ENCODE measurements around the gene TJP1. TPM values are rescaled to one million over a fixed set of nuclear protein-coding genes. Genes with fewer than 3 reads are reported as not detected.
"Not testable (repeated sequence)": the region's sequence is repeated elsewhere in the genome, so short reads cannot be mapped to it uniquely, and the experiment has no call there.

The TJP1 gene
- total and polyA plus RNA-seq, 2 donors (not counting 1 experiment from before 2014, with no cell fraction given): 0.10 TPM; not detected in 1

DNA sequence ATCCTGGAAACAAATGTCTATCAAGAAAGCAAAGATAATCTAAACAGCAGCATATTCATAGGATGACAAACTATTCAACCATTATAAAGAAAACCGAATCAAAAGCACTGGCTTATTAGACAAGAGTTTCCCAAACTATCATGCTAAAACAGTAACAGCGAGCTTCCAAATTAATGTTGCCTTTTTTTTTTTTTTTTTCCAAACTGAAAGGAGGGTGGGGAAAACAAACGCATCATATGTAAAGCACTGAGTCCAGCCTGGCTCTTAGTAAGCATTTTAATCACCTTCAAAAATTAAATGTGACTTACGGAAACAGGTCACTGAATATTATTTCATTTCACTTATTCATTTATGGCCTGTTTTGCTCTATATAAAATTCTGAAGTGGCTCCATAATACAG, 2.3 kb downstream of the TJP1 start:
- POLR2A ChIA-PET: no interaction called here
- no peaks in the 10 kb centered on the region for H3K79me2 ChIP-seq (ENCODE audit: control insufficient read depth, insufficient read depth, low read length)

DNA sequence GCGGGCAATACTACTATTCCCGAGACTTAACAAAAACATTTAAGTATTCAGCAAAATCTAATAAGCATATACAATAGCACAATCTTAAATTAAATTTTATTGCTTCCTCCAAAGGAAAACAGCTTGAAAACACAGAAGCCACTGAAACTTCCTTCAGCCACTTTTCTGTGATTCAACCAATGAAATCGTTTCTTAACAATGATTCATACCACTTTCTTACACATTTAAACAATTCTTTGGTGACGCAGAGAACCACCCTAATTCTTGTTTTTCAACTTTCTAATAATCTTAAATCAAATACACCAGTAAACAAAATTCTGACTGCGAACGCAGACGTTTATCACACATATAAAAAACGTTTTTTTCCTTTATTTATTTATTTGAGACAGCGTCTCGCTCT, 4.1 kb downstream of the TJP1 start:
- no peak overlapping the region for H3K27ac Mint-ChIP-seq
- intact Hi-C loops (cut with micrococcal nuclease): no loop called here
- Histone ChIP-seq H3K27me3 (replicated peaks in 1 of 4; ENCODE audit: control extremely low read depth in 1 of 4, control insufficient read depth in 3 of 4, insufficient read depth in 4 of 4, low read length in 3 of 4) (peaks cover 0 to 44% (median 30%) of the 10 kb centered on the region in 4 experiments), H4K20me1 (ENCODE audit: control insufficient read depth, insufficient read depth, low read length, poor library complexity, severe bottlenecking) (no peaks in the 10 kb centered on the region), H3K36me3 (replicated peaks in 1 of 2; ENCODE audit: control extremely low read depth in 1 of 2, control insufficient read depth in 1 of 2, extremely low read depth in 1 of 2, insufficient read depth in 2 of 2, low read length in 1 of 2) (no peaks in the 10 kb centered on the region), H3K4me2 (replicated peaks; ENCODE audit: low read depth, low read length, poor library complexity, severe bottlenecking) (no peak overlapping the region), H3K27ac (ENCODE audit: low read length in 2 of 2) (no peak overlapping the region), H3K79me2 (ENCODE audit: control insufficient read depth, insufficient read depth, low read length) (no peaks in the 10 kb centered on the region), H2AFZ (ENCODE audit: insufficient read depth, low read depth, low read length, poor library complexity, severe bottlenecking) (no peak overlapping the region), H3K4me1 (ENCODE audit: control insufficient read depth in 2 of 2, insufficient read depth in 2 of 2, low read length in 2 of 2) (peaks cover 12 to 15% of the 10 kb centered on the region in 2 donors), H3K4me3 (ENCODE audit: control extremely low read depth in 1 of 5, extremely low read depth in 1 of 5, insufficient read depth in 1 of 5, low read depth in 2 of 5, low read length in 4 of 5) (no peak overlapping the region), H3K9me3 (ENCODE audit: control extremely low read depth in 1 of 3, control insufficient read depth in 2 of 3, insufficient read depth in 1 of 3, low read length in 2 of 3) (peaks cover 0 to 21% (median 1%) of the 10 kb centered on the region in 3 donors), H3K9ac (ENCODE audit: low read length) (no peak overlapping the region)
- no peak for ATAC-seq (ENCODE audit: low read depth)
- H3K4me1 Mint-ChIP-seq: peaks cover 7% of the 10 kb centered on the region
- ChIA-PET POLR2A (no interaction called here), CTCF (no interaction called here)
- peaks cover 4% of the 10 kb centered on the region for H3K9me3 Mint-ChIP-seq (ENCODE audit: insufficient read depth)
- TF ChIP-seq EZH2 (IDR thresholded peaks at IDR 0.05; ENCODE audit: borderline replicate concordance, insufficient read depth, low read depth, low read length, poor library complexity, severe bottlenecking) (no peak), CTCF (IDR thresholded peaks at IDR 0.05) (no peak)
- no peak for DNase-seq
- whole genome bisulfite sequencing (ENCODE audit: insufficient coverage): 88% methylated on average over 6 of the region's 10 CpGs
- H3K27me3 Mint-ChIP-seq: peaks cover 66% of the 10 kb centered on the region
- H3K4me3 Mint-ChIP-seq: no peak overlapping the region

More for the DNA sequence above, 2.3 kb downstream of the TJP1 start:
- H3K9me3 Mint-ChIP-seq (ENCODE audit: insufficient read depth): peaks cover 5% of the 10 kb centered on the region
- Histone ChIP-seq H3K4me1 (ENCODE audit: control insufficient read depth in 2 of 2, insufficient read depth in 2 of 2, low read length in 2 of 2) (peaks cover 12 to 16% of the 10 kb centered on the region in 2 donors), H4K20me1 (ENCODE audit: control insufficient read depth, insufficient read depth, low read length, poor library complexity, severe bottlenecking) (no peaks in the 10 kb centered on the region), H3K27me3 (replicated peaks in 1 of 4; ENCODE audit: control extremely low read depth in 1 of 4, control insufficient read depth in 3 of 4, insufficient read depth in 4 of 4, low read length in 3 of 4) (peaks cover 0 to 39% (median 35%) of the 10 kb centered on the region in 4 experiments), H3K36me3 (replicated peaks in 1 of 2; ENCODE audit: control extremely low read depth in 1 of 2, control insufficient read depth in 1 of 2, extremely low read depth in 1 of 2, insufficient read depth in 2 of 2, low read length in 1 of 2) (no peaks in the 10 kb centered on the region), H3K4me3 (ENCODE audit: control extremely low read depth in 1 of 5, extremely low read depth in 1 of 5, insufficient read depth in 1 of 5, low read depth in 2 of 5, low read length in 4 of 5) (no peak overlapping the region), H3K27ac (ENCODE audit: low read length in 2 of 2) (no peak overlapping the region), H3K4me2 (replicated peaks; ENCODE audit: low read depth, low read length, poor library complexity, severe bottlenecking) (no peak overlapping the region), H2AFZ (ENCODE audit: insufficient read depth, low read depth, low read length, poor library complexity, severe bottlenecking) (no peak overlapping the region), H3K9ac (ENCODE audit: low read length) (no peak overlapping the region), H3K9me3 (ENCODE audit: control extremely low read depth in 1 of 3, control insufficient read depth in 2 of 3, insufficient read depth in 1 of 3, low read length in 2 of 3) (peaks cover 0 to 31% (median 1%) of the 10 kb centered on the region in 3 donors)
- intact Hi-C loops (cut with micrococcal nuclease): no loop called here
- no peak overlapping the region for H3K4me3 Mint-ChIP-seq
- H3K27ac Mint-ChIP-seq: no peak overlapping the region
- DNase-seq (no peak), ATAC-seq (ENCODE audit: low read depth) (no peak)
- peaks cover 57% of the 10 kb centered on the region for H3K27me3 Mint-ChIP-seq
- TF ChIP-seq EZH2 (IDR thresholded peaks at IDR 0.05; ENCODE audit: borderline replicate concordance, insufficient read depth, low read depth, low read length, poor library complexity, severe bottlenecking): no peak
- peaks cover 9% of the 10 kb centered on the region for H3K4me1 Mint-ChIP-seq
- CTCF ChIA-PET: no interaction called here
- WGBS (ENCODE audit: insufficient coverage): no CpG with 5 or more reads among the region's 4 CpGs

- H3K27ac ChIP-seq (ENCODE audit: low read length in 2 of 2); H3K4me2 ChIP-seq (replicated peaks; ENCODE audit: low read depth, low read length, poor library complexity, severe bottlenecking); H4K20me1 ChIP-seq (ENCODE audit: control insufficient read depth, insufficient read depth, low read length, poor library complexity, severe bottlenecking); intact Hi-C loops (cut with micrococcal nuclease); CTCF ChIA-PET; H3K4me3 ChIP-seq (ENCODE audit: control extremely low read depth in 1 of 5, extremely low read depth in 1 of 5, insufficient read depth in 1 of 5, low read depth in 2 of 5, low read length in 4 of 5); POLR2A ChIA-PET; H2AFZ ChIP-seq (ENCODE audit: insufficient read depth, low read depth, low read length, poor library complexity, severe bottlenecking); H3K79me2 ChIP-seq (ENCODE audit: control insufficient read depth, insufficient read depth, low read length); ATAC-seq (ENCODE audit: low read depth); DNase-seq; H3K9ac ChIP-seq (ENCODE audit: low read length); H3K36me3 ChIP-seq (replicated peaks in 1 of 2; ENCODE audit: control extremely low read depth in 1 of 2, control insufficient read depth in 1 of 2, extremely low read depth in 1 of 2, insufficient read depth in 2 of 2, low read length in 1 of 2); H3K27ac Mint-ChIP-seq; H3K9me3 Mint-ChIP-seq (ENCODE audit: insufficient read depth); H3K4me1 Mint-ChIP-seq; H3K4me3 Mint-ChIP-seq: not testable (repeated sequence)
- H3K27me3 ChIP-seq (replicated peaks in 1 of 4; ENCODE audit: control extremely low read depth in 1 of 4, control insufficient read depth in 3 of 4, insufficient read depth in 4 of 4, low read length in 3 of 4): peaks cover 0 to 43% (median 25%) of the 10 kb centered on the region in 4 experiments
- H3K9me3 ChIP-seq (ENCODE audit: control extremely low read depth in 1 of 3, control insufficient read depth in 2 of 3, insufficient read depth in 1 of 3, low read length in 2 of 3): peaks cover 0 to 15% (median 3%) of the 10 kb centered on the region in 3 donors
- WGBS (ENCODE audit: insufficient coverage): no CpG with 5 or more reads among the region's 3 CpGs
- peaks cover 65% of the 10 kb centered on the region for H3K27me3 Mint-ChIP-seq
- H3K4me1 ChIP-seq (ENCODE audit: control insufficient read depth in 2 of 2, insufficient read depth in 2 of 2, low read length in 2 of 2): peaks cover 8 to 12% of the 10 kb centered on the region in 2 donors
Observed at GRCh38 chr15:29817455-29817854, 4.8 kb downstream of the TJP1 start.

All from B cell (primary cell).